Measurements from ENCODE around the gene INF2.

Gene INF2

DNA sequence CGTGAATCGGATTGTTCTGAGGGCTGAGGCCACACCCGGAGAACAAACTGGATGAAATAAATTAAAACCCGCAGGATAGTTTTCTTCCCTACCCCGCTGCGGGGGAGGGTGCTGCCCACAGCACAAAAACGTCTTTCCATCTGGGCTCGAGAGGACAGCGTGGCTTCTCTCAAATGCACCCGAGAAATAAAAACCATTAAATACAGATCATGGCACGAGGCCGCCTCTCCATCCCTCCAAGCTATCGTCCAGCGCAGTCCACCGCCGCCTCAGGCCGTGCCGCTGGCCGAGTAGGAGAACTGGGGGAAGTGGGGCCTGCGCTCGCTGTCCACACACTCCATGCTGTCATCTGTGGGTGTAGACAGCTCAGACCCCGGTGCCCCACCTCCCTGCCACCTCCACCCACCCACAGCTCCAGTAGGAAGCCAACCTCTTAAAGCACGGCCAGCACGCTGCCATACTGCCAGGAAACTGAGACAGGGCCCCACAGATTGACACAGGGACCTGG is 80.7 kb downstream of the INF2 start:
- DNase-seq (ENCODE audit: low spot score), result no peak

DNA sequence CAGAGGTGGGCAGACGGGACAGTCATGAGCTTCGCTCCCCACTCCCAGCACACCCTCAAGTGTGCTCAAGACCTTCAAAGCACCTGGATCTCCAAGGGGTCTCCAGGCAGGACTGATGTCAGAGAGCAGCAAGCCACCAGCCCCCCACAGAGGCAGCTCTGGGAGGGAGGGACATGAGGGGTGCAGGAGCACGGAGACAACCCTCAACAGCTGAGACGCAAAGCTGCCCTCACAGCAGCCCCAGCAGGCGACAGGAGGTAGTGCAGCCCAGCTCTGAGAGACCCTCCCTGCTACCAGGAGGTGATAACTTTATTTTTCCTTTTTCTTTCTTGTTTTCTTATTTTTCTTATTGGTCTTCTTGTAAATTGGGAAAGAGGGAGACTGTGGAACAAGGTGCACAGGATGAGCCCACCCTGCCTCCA is 81.4 kb downstream of the INF2 start:
- DNase-seq (ENCODE audit: low spot score), result no peak

DNA sequence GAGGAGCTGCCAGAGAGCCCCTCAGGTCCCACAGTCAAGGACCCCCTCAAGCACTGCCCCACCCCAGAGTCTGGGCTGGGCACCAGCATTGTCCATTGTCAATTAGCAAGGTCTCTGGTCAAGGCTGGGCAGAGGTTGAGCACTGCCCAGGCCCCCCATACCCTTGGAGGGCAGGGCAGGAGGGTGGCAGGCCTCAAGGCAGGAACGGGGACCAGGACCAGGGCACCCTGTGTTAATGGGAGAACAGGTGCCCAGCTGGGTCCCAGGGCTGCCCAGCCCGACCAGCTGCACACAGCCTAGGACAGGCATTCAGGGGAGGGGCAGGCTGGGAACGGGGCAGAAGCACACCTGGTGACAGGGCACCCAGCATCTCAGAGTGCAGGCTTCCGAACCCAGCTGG is 82.0 kb downstream of the INF2 start:
- DNase-seq (ENCODE audit: low spot score), result no peak

Small RNA genes within 50 kb of the gene (small RNA-seq; reads per million reads assigned to genes)
- gene MIR4710, result 0 reads per million in 2 experiments
